ENCODE results near the gene TBC1D1. TPM values are rescaled to one million over a fixed set of nuclear protein-coding genes. Genes with fewer than 3 reads are reported as not detected.

TBC1D1 gene
- total RNA-seq, 3 donors from 2014 or later (not counting 1 experiment from before 2014, with no cell fraction given): 59.2 to 78.6 (median 68.5) TPM

DNA sequence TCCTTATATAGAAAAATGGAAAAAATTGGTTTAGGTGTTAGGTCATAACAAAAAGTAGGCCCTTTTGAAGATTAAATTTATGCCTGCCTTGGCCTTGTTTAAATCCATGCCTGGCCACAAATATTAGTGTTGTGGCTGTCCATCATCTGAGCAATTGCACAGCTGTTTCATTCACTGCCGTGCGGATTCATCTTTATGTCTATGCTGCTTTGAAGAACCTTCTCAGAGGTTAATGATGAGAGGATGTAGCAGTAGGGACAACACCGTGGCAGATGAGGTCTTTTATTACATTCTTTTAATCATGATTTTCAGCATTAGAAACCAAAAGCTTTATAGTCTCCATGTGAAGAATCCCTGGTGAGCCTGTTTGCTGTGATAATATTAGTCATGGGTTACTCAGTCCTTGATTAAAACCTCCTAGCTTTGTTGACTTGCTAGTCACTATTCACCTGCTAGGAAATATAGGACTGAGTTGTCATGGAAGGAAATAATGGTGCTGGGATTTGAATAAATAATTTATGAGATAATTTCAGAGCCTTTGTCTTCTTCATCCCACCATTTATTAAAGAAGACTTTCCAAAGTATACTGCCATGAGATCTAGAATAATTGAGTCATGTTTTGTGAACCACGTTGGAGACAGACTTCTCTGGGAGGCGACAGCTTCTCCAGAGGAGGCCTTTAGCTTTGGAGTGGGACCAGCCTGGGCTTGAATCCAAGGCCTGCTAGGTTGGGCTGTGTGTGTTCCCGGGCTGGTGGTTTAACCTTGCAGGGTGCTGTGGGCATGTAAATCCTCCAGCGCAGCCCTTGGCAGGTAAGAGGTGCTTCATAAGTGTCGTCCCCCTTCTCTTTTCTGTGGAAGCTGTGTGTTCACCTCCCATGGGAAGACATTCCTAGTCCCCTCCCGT is 122.8 kb downstream of the TBC1D1 start:
- intact Hi-C loops (cut with micrococcal nuclease): no loop called here
- Histone ChIP-seq H3K27me3 (ENCODE audit: control insufficient read depth, insufficient read depth, low read length) (no peaks in the 10 kb centered on the region), H3K36me3 (ENCODE audit: control insufficient read depth, insufficient read depth, low read length) (peaks cover 19% of the 10 kb centered on the region), H3K27ac (ENCODE audit: low read length) (no peak overlapping the region), H3K9me3 (ENCODE audit: control insufficient read depth, insufficient read depth, low read length) (no peaks in the 10 kb centered on the region), H3K4me1 (ENCODE audit: control insufficient read depth, insufficient read depth, low read length) (peaks cover under 1% of the 10 kb centered on the region), H3K4me3 (ENCODE audit: low read length) (no peak overlapping the region)
- no peak overlapping the region for H3K4me3 Mint-ChIP-seq
- no peak overlapping the region for H3K27ac Mint-ChIP-seq
- 93% methylated on average over 9 of the region's 9 CpGs for WGBS (ENCODE audit: insufficient coverage)
- H3K9me3 Mint-ChIP-seq: no peaks in the 10 kb centered on the region
- DNase-seq (no peak), ATAC-seq (no peak)
- TF ChIP-seq, protein P1, sequence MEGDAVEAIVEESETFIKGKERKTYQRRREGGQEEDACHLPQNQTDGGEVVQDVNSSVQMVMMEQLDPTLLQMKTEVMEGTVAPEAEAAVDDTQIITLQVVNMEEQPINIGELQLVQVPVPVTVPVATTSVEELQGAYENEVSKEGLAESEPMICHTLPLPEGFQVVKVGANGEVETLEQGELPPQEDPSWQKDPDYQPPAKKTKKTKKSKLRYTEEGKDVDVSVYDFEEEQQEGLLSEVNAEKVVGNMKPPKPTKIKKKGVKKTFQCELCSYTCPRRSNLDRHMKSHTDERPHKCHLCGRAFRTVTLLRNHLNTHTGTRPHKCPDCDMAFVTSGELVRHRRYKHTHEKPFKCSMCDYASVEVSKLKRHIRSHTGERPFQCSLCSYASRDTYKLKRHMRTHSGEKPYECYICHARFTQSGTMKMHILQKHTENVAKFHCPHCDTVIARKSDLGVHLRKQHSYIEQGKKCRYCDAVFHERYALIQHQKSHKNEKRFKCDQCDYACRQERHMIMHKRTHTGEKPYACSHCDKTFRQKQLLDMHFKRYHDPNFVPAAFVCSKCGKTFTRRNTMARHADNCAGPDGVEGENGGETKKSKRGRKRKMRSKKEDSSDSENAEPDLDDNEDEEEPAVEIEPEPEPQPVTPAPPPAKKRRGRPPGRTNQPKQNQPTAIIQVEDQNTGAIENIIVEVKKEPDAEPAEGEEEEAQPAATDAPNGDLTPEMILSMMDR (IDR thresholded peaks at IDR 0.05): no peak
- no peaks in the 10 kb centered on the region for H3K27me3 Mint-ChIP-seq (ENCODE audit: low read depth in 2 of 2)
- H3K4me1 Mint-ChIP-seq: peaks cover 15 to 19% of the 10 kb centered on the region in 2 donors
- no peaks in the 10 kb centered on the region for H3K36me3 Mint-ChIP-seq

DNA sequence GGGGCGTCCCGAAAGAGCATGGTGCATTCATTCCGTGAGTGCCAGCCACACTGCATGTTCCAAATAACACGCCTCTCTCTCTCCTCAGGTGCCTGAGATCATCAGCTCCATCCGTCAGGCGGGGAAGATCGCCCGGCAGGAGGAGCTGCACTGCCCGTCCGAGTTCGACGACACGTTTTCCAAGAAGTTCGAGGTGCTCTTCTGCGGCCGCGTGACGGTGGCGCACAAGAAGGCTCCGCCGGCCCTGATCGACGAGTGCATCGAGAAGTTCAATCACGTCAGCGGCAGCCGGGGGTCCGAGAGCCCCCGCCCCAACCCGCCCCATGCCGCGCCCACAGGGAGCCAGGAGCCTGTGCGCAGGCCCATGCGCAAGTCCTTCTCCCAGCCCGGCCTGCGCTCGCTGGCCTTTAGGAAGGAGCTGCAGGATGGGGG is 123.6 kb downstream of the TBC1D1 start:
- Histone ChIP-seq H3K9me3 (ENCODE audit: control insufficient read depth, insufficient read depth, low read length) (no peaks in the 10 kb centered on the region), H3K4me1 (ENCODE audit: control insufficient read depth, insufficient read depth, low read length) (no peaks in the 10 kb centered on the region), H3K27me3 (ENCODE audit: control insufficient read depth, insufficient read depth, low read length) (no peaks in the 10 kb centered on the region), H3K27ac (ENCODE audit: low read length) (no peak overlapping the region), H3K4me3 (ENCODE audit: low read length) (no peak overlapping the region), H3K36me3 (ENCODE audit: control insufficient read depth, insufficient read depth, low read length) (peaks cover 19% of the 10 kb centered on the region)
- no peaks in the 10 kb centered on the region for H3K27me3 Mint-ChIP-seq (ENCODE audit: low read depth in 2 of 2)
- no peaks in the 10 kb centered on the region for H3K36me3 Mint-ChIP-seq
- DNase-seq (no peak), ATAC-seq (no peak)
- TF ChIP-seq, protein P1 (IDR thresholded peaks at IDR 0.05): no peak
- H3K4me1 Mint-ChIP-seq: peaks cover 11 to 15% of the 10 kb centered on the region in 2 donors
- no peaks in the 10 kb centered on the region for H3K9me3 Mint-ChIP-seq
- no peak overlapping the region for H3K4me3 Mint-ChIP-seq
- intact Hi-C loops (cut with micrococcal nuclease): no loop called here
- 97% methylated on average over 37 of the region's 37 CpGs for WGBS (ENCODE audit: insufficient coverage)
- H3K27ac Mint-ChIP-seq: no peak overlapping the region

DNA sequence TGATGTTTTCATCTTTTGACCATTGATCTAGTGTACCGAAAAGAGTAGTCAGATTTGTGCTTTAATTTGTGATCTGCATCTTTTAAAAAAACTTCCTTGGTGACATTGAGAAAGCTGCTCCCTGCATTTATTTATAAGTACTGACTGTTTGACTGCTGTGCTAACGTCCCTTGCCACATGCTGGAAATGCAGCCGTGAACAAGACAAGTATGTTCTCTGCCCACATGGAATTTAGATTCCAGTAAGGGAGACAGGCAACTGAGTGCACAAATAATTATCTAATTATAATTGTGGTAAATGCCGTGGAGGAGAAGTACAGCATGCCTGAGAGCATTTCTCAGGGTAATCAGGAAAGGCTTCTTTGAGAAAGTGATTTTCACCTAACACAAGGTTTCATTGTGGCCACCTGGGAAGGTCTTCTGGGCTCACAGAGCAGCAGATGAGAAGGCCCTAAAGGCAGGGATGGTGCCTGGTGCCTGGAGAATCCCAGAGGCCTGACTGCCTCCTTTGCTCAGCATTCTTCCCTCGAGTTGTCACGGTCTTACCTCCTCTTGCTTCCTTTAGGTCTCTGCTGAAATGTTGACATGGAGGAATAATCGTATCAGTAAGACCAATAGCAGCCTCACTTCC is 125.1 kb downstream of the TBC1D1 start:
- TF ChIP-seq, protein P1 (IDR thresholded peaks at IDR 0.05): no peak
- DNase-seq (no peak), ATAC-seq (no peak)
- no peaks in the 10 kb centered on the region for H3K9me3 ChIP-seq (ENCODE audit: control insufficient read depth, insufficient read depth, low read length)
- H3K4me1 ChIP-seq (ENCODE audit: control insufficient read depth, insufficient read depth, low read length): no peaks in the 10 kb centered on the region
- Mint-ChIP-seq H3K27ac (no peak overlapping the region), H3K36me3 (peaks cover 5% of the 10 kb centered on the region), H3K4me3 (no peak overlapping the region), H3K4me1 (peaks cover 5 to 7% of the 10 kb centered on the region in 2 donors), H3K9me3 (no peaks in the 10 kb centered on the region), H3K27me3 (ENCODE audit: low read depth in 2 of 2) (no peaks in the 10 kb centered on the region)
- H3K27ac ChIP-seq (ENCODE audit: low read length): no peak overlapping the region
- H3K27me3 ChIP-seq (ENCODE audit: control insufficient read depth, insufficient read depth, low read length): no peaks in the 10 kb centered on the region
- intact Hi-C loops (cut with micrococcal nuclease): no loop called here
- WGBS (ENCODE audit: insufficient coverage): 96% methylated on average over 7 of the region's 7 CpGs
- H3K4me3 ChIP-seq (ENCODE audit: low read length): no peak overlapping the region
- H3K36me3 ChIP-seq (ENCODE audit: control insufficient read depth, insufficient read depth, low read length): peaks cover 25% of the 10 kb centered on the region
